GM21526 (cell line): ENCODE results near the gene ACY1.
"Not testable (repeated sequence)": the region's sequence is repeated elsewhere in the genome, so short reads cannot be mapped to it uniquely, and the experiment has no call there.

ENCODE experiments used
- ATAC-seq: cut with Tn5 transposase; IDR thresholded peaks from one replicate; pipeline ENCODE4 v1.9.1; 2021; ENCODE audit warnings: moderate library complexity; ENCODE audit not compliant: unreplicated experiment, low FRiP score

ACY1 gene

DNA sequence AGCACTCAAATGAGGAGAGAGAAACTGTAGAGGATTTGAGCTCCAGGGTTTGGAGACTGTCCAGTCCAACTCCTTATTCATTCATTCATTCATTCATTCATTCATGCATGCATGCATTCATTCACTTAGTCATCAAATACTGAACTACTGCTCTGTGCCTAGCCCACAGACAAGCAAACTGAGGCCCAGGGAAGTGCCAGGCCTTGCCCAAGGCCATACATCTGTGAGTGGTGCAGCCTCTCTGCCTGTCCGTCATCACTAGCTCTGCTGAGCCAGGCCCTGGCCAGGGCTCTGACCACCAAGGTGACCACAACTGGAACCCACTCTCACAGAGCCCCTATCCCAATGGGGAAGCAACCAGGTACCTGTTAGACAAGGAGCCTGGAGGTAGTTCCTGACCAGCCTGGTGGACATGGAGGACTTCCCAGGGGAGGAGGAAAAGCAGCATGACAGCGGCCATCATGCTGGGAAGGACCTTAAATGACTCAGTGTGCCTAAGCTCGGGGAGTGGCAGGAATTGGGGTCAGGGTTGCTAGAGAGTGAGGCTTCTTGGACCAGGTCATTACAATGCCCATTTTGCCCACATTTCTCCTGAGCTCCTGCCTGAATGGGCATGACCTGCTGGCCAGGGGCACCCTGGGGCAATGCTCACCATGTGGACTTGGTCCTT, 39.9 kb downstream of the ACY1 start:
- no peak for ATAC-seq

DNA sequence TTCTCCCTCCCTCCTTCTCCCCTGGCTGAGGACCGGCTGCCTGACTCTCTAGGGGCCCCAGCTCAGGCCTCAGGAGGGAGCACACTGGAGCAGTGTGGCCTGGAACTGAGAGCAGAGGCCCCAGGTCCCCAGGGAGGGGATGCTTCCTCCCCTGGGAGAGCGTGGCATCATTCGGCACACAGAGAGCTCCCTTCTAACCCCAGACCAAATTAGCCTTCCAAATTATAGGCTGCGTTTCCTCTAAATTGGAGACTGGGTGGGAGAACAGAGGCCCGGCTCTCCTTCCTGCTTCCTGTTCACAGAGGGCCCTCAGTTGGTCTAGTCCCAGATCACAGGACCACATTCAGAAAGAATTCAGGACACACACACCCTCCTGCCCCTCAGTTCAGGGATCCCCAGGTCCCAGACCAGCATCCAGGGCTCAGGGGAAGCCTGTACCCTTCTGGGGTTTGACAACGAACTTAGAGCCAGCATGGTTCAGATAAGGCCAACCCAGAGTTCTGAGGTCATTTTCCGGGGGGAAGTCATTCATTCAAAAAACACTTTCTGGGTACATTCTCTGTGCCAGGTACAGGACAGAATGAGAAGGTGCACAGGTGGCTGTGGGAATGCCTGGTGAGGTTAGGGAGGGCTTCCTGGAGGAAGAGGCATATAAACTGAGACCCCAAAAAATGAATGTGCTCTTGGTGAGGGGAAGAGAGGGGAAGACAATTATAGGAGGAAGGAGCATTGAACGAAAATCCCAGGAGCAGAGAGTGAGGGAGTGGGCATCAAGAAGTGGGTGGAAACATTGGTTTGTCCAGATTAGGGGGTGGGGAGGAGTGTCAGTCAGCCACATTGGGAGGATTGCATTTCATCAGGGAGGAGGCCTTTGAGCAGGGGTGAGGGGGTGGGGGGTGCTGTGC, 40.8 kb downstream of the ACY1 start:
- no peak for ATAC-seq

DNA sequence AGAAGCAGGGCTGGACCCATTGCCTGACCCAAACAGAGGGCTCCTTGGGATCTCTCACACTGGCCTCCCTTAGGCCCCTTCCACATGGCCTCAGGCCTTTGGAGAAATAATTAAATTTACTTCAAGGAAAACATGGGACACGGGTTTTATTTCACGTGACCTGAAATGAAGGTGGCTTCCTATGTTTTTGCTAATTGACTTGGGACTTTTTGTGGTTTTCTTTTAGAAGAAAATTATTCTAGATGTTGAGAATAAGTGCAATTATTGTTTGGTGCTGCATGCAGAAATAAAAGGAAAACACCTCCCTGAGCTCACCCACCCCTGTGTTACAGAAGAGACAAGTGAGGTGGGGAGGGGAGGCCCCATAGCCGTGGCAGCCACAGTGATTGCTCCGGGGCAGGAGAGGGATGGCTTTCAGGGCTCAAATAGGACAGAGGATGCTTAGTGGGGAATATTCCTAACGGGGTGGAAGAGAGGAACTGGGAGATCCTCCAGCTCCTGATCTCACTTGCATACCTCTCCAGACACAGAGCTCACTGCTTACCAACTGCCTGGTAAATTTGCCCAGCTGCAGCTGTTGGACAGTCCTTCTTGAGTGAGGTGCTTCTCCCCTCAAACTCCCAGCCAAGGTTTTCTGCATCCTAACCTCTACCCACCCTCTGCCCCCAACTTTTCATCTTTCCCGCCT, 41.6 kb downstream of the ACY1 start:
- ATAC-seq, result no peak

DNA sequence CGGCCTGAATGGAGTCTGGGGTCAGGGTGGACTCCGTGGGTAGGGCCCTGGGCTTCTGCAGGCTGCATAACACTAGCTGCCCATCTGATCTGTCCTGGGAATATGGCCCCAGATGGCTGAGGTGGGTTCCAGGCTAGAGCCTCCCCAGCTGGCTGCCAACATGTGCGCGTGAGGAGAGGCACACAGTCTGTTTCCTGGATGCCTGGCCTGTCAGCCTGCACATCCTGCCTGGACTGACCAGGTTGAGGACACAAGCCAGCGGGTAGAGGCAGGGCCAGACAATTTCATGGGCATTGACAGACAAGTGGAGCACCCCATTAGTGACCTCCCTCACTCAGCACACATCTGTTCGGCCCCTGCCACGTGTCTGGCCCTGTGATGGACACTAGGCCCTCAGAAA, 42.1 kb downstream of the ACY1 start:
- ATAC-seq, result no peak

DNA sequence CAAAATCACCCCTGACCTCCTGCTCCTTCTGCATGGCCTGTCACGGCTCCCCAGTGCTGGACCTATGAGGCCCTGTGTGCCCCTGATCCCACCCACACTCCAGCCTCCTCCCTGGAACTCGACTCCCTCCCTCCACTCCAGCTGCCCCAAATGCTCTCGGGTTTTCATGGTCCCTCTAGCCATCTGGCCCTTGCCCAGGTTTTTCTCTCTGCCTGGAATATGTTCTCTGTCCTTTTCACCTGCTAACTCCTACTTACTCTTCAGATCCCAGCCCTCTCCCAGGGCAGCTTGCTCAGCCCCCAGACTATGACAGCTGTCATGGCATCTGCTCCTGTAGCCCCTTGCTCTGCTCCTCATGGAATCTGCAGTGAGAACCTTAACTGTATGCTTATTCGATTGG, 42.7 kb downstream of the ACY1 start:
- ATAC-seq, result no peak

DNA sequence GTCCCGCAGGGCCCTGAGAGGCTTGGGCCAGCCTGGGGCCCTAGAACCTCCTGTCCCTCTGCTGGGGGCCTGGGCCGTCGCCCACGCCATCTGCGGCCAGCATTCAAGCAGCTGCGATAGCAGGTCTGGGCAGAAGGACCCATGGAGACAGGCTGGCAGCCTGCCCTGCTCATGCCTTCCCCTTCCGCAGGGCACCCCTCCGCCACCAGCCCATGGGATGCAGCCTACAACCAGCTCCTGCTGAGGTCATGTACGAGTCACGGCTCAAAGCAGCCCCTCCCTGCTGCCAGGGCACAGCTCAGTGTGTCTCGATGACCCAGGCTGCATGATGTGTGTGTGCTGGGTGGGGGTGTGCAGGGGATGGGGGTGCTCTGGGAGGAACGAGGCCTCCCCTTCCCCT, 45.2 kb downstream of the ACY1 start:
- no peak for ATAC-seq

DNA sequence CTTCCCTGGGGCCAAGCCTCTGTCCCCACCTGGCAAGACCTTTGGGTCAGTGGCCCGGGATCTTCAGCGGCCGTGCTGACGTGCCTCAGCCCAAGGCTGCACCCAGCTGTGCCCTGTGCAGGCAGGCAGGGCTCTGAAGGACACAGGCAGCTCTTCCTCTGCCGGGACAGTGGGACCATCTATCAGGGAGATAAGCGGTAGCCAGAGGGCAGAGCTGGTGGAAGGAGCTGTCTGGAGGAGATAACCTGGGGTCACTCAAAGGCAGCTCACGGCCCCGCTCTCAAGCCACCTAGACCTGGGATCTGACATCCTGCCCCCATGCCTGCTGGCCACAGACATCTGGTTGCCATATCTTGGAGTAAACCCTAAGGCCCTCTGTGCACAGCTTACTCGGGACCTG, 45.7 kb downstream of the ACY1 start:
- ATAC-seq, result no peak

DNA sequence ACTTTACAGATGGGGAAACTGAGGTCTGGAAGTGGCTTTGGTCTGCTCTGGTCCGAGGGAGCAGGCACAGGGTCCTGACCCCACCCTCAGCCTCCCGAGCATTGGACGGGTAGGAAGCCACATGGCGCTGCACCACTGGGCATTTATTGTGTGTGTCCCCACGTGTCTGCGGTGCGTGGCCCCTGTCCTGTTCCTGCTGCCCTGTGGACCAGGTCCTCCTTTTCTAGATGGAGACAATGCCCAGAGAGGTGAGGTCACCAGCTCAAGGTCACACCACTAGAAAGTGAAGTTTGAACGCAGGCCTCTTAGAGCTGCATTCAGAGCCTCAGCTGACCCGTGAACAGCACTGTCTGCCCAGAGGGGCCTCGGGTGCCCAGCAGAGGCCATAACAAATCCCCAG, 46.2 kb downstream of the ACY1 start:
- no peak for ATAC-seq

DNA sequence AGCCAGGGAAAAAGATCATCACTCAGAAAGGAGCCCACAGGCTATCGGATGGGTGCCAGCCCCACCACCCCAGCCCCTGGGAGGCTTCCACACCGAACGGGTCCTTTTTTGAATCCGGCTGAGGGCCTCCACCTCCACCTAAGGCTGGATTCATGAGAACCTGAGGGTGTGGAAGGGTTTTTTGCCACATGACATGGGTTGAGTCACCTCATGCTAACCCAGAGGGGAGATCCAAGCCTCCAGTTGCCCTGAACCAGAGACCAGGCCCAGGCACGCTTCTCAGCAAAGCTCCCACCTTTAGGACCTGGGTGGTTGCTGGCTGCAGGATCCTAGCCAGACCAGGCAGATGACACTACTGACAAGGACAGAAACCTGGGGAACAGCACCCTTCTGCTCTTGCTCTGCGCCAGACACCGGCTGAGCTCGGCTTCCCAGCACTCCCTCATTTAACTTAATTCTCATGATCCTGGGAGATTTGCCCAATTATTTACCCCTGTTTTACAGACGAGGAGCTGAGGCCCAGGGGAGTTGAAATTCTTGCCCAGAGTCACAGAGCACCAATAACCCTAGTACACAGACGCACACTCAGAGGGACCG, 47.5 kb downstream of the ACY1 start:
- no peak for ATAC-seq

DNA sequence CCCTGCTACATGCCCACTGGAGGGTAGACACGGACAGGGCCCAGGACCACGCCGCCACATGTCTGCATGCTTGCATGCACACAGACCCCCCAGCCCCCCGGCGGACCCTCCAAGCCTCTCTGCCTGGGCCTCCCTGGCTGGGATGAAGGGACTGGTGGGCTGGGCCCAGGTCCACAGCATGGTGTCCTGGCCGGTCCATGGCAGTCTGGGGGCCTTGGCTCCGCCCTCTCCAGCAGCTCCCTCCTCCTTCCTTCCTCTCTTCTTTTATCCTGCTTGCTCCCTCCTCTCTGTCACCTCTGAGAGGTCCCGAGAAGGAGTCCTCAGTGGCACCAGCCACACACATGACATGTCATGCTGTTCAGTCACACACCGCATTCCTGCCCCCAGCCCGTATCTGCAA, 48.6 kb downstream of the ACY1 start:
- ATAC-seq, result no peak

DNA sequence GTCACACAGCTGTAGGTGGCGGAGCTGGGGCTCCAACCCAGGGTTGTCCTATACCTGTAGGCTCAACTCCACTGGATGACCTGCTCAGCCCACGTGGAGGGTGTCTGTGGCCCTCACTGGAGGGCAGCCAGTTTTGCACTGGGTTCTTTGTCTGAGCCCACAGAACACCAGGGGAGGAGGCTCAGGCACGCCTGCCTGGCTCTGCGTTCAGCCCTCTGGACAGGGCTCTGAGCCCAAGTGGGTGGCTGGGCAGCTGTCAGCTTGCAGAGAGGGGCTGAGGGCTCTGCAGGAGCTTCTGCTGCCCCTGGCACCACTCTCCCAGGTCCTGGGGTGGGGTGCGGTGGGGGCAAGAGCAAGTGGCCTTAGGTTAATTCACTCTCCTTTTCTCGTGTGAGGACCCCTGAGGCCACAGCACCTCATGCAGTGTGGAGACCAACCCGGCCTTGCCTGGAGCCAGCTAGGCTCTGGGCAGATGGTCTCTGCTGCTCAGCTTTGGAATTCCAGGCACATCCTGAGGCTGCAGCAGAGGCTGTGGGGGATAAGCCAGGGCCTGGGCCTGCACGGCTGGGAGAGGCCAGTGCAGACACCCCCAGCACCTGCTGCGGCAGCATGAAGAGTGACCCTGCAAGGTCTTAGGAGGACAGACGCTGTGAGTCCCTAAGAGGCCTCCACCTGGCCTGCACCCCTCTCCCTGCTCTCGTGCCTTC, 49.5 kb downstream of the ACY1 start:
- no peak for ATAC-seq

DNA sequence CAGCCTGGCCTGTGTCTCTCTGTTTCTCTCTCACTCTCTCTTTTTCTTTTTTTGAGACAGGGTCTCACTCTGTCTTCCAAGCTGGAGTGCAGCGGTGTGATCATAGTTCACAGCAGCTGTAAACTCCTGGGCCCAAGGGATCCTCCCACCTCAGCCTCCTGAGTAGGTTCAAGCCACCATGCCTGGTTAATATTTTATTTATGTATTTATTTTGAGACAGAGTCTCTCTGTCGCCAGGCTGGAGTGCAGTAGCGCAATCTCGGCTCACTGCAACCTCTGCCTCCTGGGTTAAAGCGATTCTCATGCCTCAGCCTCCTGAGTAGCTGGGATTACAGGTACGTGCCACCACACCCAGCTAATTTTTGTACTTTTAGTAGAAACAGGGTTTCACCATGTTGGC, 50.4 kb downstream of the ACY1 start:
- not testable (repeated sequence) for ATAC-seq

DNA sequence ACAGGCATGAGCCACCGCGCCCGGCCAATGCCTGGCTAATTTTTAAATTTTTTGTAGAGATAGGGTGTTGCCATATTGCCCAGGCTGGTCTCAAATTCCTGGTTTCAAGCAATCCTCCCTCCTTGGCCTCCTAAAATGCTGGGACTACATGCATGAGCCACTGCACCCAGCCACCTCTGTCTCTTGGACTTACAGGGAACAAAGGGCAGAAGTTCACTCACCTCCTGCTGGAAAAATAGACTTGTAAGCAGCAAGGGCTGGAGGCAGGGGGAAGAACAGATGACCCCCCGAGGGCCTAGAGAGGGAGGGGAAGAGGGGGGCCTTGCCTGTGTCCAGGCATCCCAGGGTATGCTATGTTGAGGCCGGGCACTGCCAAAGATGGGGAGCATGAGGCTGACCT, 50.9 kb downstream of the ACY1 start:
- no peak for ATAC-seq

DNA sequence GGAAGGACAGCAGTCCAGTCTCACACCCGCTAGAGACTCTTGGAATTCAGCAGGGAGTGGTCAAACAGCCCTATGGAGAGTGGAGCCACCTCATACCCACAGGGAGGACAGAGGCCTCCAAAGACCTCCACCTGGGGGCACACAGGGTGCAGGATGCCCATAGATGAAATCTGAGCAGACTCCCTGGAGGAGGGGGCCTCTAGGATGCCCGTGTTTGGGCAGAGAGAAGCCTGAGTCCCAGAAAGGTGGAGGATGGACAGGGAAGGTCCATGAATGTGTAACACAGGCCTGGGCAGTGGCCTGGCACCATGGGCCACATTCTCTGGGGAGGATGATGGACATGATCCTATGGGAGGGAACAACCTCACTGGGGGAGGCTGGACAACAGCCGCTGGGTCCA, 51.3 kb downstream of the ACY1 start:
- no peak for ATAC-seq

DNA sequence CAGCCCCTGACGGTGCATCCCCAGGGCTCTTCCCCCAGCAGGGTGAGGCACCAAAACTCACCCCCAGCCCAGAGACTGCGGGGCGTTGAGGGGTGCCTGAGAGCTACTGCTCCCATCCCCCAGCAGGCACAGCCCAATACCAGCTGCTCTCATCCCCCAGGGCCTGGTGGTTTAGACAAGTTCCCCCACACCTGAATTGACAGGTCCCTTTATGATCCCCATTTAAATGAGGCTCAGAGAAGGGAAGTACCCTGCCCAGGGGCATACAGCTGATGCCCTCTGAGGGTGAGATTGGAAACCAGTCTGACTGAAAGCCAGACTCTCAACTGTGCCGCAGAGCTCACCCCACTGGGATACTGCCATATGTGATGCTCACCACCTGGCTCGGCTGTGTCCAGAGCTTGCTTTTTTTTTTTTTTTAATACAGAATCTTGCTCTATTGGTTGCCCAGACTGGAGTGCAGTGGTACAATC, 52.9 kb downstream of the ACY1 start:
- ATAC-seq, result no peak

DNA sequence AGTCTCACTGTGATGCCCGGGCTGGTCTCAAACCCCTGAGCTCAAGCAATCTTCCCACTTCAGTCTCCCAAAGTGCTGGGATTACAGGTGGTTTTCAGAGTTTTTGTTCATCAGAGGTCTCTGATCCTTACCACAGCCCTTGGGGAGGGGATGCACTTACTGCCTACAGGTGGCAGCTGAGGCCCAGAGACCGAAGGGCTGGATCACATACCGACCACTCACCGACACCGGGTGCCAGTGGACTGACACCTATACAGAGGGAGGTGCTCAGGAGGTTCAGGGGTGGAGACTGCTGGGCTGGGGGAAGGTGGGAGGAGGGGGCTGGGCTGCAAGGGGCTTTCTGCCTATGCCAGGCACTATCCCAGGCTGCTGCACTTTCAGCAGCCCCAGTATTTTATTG, 53.5 kb downstream of the ACY1 start:
- ATAC-seq, result no peak

DNA sequence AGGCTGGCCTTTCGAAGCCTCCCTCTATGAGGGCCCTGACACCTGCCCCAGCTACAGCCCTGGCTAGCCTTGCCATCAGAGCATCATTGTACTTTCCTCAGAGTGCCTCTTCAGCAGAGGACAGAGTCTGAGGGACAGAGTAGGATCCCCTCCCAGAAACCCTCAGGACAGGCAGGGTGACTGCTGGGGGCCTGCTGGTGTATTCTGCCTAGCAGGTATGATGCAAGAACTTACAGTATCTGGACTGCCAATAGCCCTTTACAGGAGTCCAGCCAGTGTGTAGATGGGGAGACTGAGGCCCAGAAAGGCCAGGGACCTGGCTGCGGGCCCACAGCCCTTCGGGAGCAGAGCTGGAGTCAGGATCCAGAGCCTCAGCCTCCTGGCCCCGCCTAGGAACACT, 54.0 kb downstream of the ACY1 start:
- no peak for ATAC-seq

DNA sequence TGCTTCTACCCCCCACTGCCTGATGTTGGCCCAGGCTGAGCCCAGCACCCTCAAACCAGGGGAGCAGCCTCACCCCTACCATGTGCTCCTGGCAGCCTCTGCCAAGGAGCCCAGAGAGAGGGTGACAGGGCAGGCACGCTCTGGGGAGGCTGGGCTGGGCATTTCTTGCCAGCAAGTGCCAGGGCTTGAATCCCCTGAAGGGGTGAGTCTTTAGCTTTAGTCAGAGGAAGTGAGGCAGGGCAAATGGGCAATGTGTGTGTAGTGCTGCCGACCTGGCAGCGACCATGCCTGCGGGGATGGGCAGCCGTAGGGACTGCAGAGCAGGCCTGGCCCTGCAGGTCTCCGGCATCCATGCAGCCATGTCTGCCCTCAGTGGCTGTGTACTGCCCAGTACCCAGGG, 54.9 kb downstream of the ACY1 start:
- ATAC-seq, result no peak
